Fibroblast of lung (primary cell): Measurements from ENCODE around the gene ITGAD. TPM values are rescaled to one million over a fixed set of nuclear protein-coding genes. Genes with fewer than 3 reads are reported as not detected.
A peak's percentile ranks its signal among the peaks of the same experiment; 100 is the strongest.

Source experiments
- DNase-seq, 2 donors: peaks; one replicate each; pipeline versions ENCODE4 v3.0.0 to v3.0.0-alpha.2; 2010; ENCODE audit warnings: low read depth in 2 of 2
- H2AFZ ChIP-seq: 2 replicates; pipeline ENCODE4 v1.5.1; 2012; ENCODE audit warnings: low read length, control low read depth, inconsistent platforms
- H3K27ac ChIP-seq: 2 replicates; pipeline ENCODE4 v1.5.1; 2011; ENCODE audit warnings: low read length, control low read depth; ENCODE audit not compliant: insufficient read depth
- H3K27me3 ChIP-seq: 2 replicates; pipeline ENCODE4 v1.5.1; 2011; ENCODE audit warnings: mild to moderate bottlenecking, low read length; ENCODE audit not compliant: control insufficient read depth, insufficient read depth
- H3K36me3 ChIP-seq: 2 replicates; pipeline ENCODE4 v1.5.1; 2011; ENCODE audit warnings: low read length; ENCODE audit not compliant: control insufficient read depth, insufficient read depth
- H3K4me1 ChIP-seq: 2 replicates; pipeline ENCODE4 v1.5.1; 2011; ENCODE audit warnings: low read length; ENCODE audit not compliant: control insufficient read depth, insufficient read depth; ENCODE audit errors: extremely low read depth
- H3K4me2 ChIP-seq: 2 replicates; pipeline ENCODE4 v1.5.1; 2011; ENCODE audit warnings: low read length, control low read depth; ENCODE audit not compliant: insufficient read depth; ENCODE audit errors: extremely low read depth
- H3K4me3 ChIP-seq, 4 experiments: fragments of 200-600 bp in 1 of 4; sonication (generic) in 1 of 4; replicated peaks in 1 of 4; 2 replicates each; pipeline ENCODE4 v1.5.1; 2011 to 2016; ENCODE audit warnings: low read length in 4 of 4, low read depth in 3 of 4, mild to moderate bottlenecking in 3 of 4, control low read depth in 2 of 4, inconsistent platforms in 1 of 4, mixed read lengths in 1 of 4; ENCODE audit not compliant: insufficient read depth in 1 of 4; ENCODE audit errors: control extremely low read depth in 1 of 4
- H3K79me2 ChIP-seq: 2 replicates; pipeline ENCODE4 v1.5.1; 2012; ENCODE audit warnings: mild to moderate bottlenecking, low read length, inconsistent platforms; ENCODE audit not compliant: control insufficient read depth, insufficient read depth
- H3K9ac ChIP-seq: 2 replicates; pipeline ENCODE4 v1.5.1; 2011; ENCODE audit warnings: mild to moderate bottlenecking, low read length, control low read depth; ENCODE audit not compliant: insufficient read depth
- H3K9me3 ChIP-seq: 2 replicates; pipeline ENCODE4 v1.5.1; 2012; ENCODE audit warnings: low read depth, low read length; ENCODE audit not compliant: control insufficient read depth, insufficient read depth
- H4K20me1 ChIP-seq: 2 replicates; pipeline ENCODE4 v1.5.1; 2011; ENCODE audit warnings: low read length; ENCODE audit not compliant: control insufficient read depth, insufficient read depth; ENCODE audit errors: extremely low read depth
- CTCF ChIP-seq, 2 donors: IDR thresholded peaks in 1 of 2; conservative IDR thresholded peaks in 1 of 2; 1 replicate in 1 of 2; 2 replicates in 1 of 2; pipeline ENCODE4 v1.5.1; 2011 to 2012; ENCODE audit warnings: low read length in 2 of 2, control low read depth in 1 of 2, inconsistent platforms in 1 of 2, low read depth in 1 of 2, mild to moderate bottlenecking in 1 of 2
- EZH2 ChIP-seq: IDR thresholded peaks from 2 replicates; pipeline ENCODE4 v1.5.1; 2012; ENCODE audit warnings: low read length, control low read depth, mild to moderate bottlenecking; ENCODE audit errors: missing control alignments
- polyA plus RNA-seq, 2 donors: library from polyadenylated mRNA; depleted of rRNA in 1 of 2; stranded (reverse) in 1 of 2; unstranded in 1 of 2; fragments of >200 nt; gene quantifications; 2 replicates each; pipeline ENCODE4 v1.2.1, GENCODE V29; 2011 to 2012; ENCODE audit warnings: missing spikeins in 1 of 2
- total RNA-seq: library from RNA; depleted of rRNA; stranded (reverse); fragments of >200 nt; gene quantifications from 2 replicates; pipeline ENCODE4 v1.2.1, GENCODE V29; 2014

The ITGAD gene
- total and polyA plus RNA-seq, 2 donors (not counting 1 experiment from before 2014, with no cell fraction given) = not detected

- Histone ChIP-seq H3K4me2 (no peak overlapping the region), H2AFZ (no peak overlapping the region), H3K4me1 (peaks cover 16% of the 10 kb centered on the region), H3K36me3 (peaks cover 45% of the 10 kb centered on the region), H3K27me3 (no peaks in the 10 kb centered on the region), H3K9ac (no peak overlapping the region), H3K4me3 (no peak overlapping the region), H3K79me2 (peaks cover 15% of the 10 kb centered on the region), H3K27ac (peak overlapping the region; percentile 68), H4K20me1 (no peaks in the 10 kb centered on the region), H3K9me3 (no peaks in the 10 kb centered on the region)
- TF ChIP-seq CTCF (conservative IDR thresholded peaks at IDR 0.05 in 1 of 2, IDR thresholded peaks at IDR 0.05 in 1 of 2; ENCODE audit: low read depth in 1 of 2, low read length in 2 of 2) (no peak), EZH2 (no peak)
- peak; percentile 90 to 95 for DNase-seq
Measured at GRCh38 chr16:31474173-31474714, 81.1 kb downstream of the ITGAD start.

GRCh38 chr16:31474773-31475738, 81.9 kb downstream of the ITGAD start:
- peak overlapping the region; percentile 68 for H3K27ac ChIP-seq
- peaks cover 45% of the 10 kb centered on the region for H3K36me3 ChIP-seq
- no peaks in the 10 kb centered on the region for H3K9me3 ChIP-seq
- no peak overlapping the region for H3K4me2 ChIP-seq
- H3K27me3 ChIP-seq = no peaks in the 10 kb centered on the region
- DNase-seq = no peak
- H3K9ac ChIP-seq = no peak overlapping the region
- H2AFZ ChIP-seq = no peak overlapping the region
- peaks cover 16% of the 10 kb centered on the region for H3K4me1 ChIP-seq
- H4K20me1 ChIP-seq = no peaks in the 10 kb centered on the region
- TF ChIP-seq EZH2 (no peak), CTCF (conservative IDR thresholded peaks at IDR 0.05 in 1 of 2, IDR thresholded peaks at IDR 0.05 in 1 of 2; ENCODE audit: low read depth in 1 of 2, low read length in 2 of 2) (no peak)
- peaks cover 15% of the 10 kb centered on the region for H3K79me2 ChIP-seq
- H3K4me3 ChIP-seq = no peak overlapping the region

GRCh38 chr16:31475946-31476302, 82.8 kb downstream of the ITGAD start:
- TF ChIP-seq CTCF (conservative IDR thresholded peaks at IDR 0.05 in 1 of 2, IDR thresholded peaks at IDR 0.05 in 1 of 2; ENCODE audit: low read depth in 1 of 2, low read length in 2 of 2) = no peak
- no peak for TF ChIP-seq EZH2

More at GRCh38 chr16:31475946-31476302, 82.8 kb downstream of the ITGAD start:
- Histone ChIP-seq H3K79me2 (peaks cover 15% of the 10 kb centered on the region), H3K27ac (no peak overlapping the region), H3K4me1 (peaks cover 13% of the 10 kb centered on the region), H2AFZ (no peak overlapping the region), H3K9me3 (no peaks in the 10 kb centered on the region), H3K27me3 (no peaks in the 10 kb centered on the region), H4K20me1 (no peaks in the 10 kb centered on the region), H3K4me2 (no peak overlapping the region), H3K4me3 (no peak overlapping the region), H3K9ac (no peak overlapping the region), H3K36me3 (peaks cover 45% of the 10 kb centered on the region)
- no peak for DNase-seq
